ENCODE measurements around the gene PODN.

Gene PODN

DNA sequence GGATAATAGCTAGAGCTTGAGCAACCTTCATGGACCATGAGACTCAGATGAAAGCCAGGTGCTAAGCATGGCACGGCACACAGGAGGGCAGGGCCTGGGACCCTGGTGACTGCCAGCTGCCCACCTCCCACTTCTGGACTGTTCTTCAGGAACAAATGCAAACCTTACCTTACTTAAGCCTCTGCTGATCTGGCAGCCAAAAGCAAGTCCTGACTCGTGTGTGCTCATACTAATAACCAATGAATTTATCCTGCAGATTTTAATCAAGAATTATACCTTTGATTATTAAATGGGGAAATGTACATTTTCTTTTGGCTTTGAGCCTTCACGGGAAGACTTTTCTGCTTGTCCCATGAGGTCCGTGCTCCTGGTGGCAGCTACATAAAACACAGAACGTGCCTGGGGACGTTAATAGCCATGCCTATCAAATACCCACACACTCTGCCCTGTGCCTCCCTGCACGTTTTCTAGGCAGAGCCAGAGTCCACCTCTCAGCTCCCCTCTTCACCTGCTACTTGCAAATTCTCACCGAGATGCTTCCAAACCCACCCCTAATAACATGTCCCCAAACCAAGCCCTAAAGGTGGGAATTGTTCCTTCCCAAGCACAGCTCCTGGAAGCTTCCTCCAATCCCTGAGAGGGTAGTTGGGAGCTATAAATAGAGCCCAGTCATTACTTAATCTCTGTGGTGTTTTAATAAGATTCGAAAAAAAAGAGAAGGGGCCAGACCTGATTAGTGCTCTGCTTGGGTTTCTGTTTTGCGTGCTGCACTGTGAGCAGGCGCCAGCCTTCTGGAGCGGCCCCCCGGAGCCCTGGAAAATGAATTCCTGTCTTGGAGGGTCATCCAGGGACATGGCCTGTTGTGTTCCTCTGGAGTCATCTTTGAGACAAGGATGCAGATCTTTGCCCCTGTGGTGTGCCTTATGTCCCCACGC, 46.9 kb downstream of the PODN start:
- DNase-seq (ENCODE audit: low read depth, low spot score): no peak
- no peak overlapping the region for H3K4me3 ChIP-seq (ENCODE audit: low read length)

GRCh38 chr1:53110370-53111072, 48.5 kb downstream of the PODN start:
- no peak overlapping the region for H3K4me3 ChIP-seq (ENCODE audit: low read length)

DNA sequence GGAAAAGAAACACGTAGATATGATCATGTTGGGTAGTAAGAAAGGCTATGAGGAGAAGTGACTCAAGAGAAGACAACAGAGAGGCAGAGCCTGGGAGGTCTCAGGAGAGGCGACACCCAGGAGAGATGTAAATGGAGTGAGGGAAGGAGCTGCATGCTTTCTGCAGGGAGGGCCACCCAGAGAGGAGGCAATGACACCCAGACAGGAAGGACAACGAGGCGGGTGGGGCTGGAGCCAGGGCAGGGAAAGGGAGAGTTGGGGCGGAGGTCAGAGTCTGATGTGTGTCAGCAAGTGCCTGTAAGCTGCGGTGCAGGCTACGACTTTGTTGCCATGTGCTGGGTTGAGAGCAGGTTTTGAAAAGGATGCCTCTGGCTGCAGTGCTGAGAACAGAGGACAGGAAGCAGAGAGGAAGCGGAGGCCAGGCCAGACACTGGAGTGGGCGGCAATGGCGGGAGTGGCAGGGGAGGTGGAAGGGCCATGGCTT, 49.1 kb downstream of the PODN start:
- no peak for DNase-seq (ENCODE audit: low read depth, low spot score)

More at GRCh38 chr1:53110370-53111072, 48.5 kb downstream of the PODN start:
- no peak for DNase-seq (ENCODE audit: low read depth, low spot score)

GRCh38 chr1:53111693-53112092, 49.7 kb downstream of the PODN start:
- H3K4me3 ChIP-seq (ENCODE audit: low read length): no peak overlapping the region
- DNase-seq (ENCODE audit: low read depth, low spot score): no peak

More for the DNA sequence above, 49.1 kb downstream of the PODN start:
- H3K4me3 ChIP-seq (ENCODE audit: low read length): no peak overlapping the region

GRCh38 chr1:53112271-53112774, 50.3 kb downstream of the PODN start:
- H3K4me3 ChIP-seq (ENCODE audit: low read length): no peak overlapping the region
- no peak for DNase-seq (ENCODE audit: low read depth, low spot score)

DNA sequence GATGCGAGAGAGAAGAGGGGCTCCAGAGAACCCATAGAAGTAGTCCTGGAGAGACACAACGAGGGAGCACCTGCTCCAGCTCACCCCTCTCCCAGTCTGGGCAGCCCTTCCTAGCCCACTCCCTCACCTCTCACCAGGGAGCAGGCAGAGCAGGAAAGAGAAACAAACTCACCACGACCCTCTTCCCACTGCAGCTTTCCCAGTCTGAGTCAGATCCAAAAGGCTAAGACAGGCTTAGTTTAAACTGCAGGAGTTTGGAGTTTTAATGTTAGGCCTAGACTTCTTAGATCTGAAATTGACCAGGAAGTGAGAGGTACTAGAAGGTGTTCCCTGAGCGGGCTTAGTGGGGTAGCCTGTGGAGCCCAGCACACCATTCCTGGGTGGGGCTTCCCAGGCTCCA, 50.8 kb downstream of the PODN start:
- no peak for DNase-seq (ENCODE audit: low read depth, low spot score)
- H3K4me3 ChIP-seq (ENCODE audit: low read length): no peak overlapping the region

GRCh38 chr1:53114090-53114489, 52.1 kb downstream of the PODN start:
- H3K4me3 ChIP-seq (ENCODE audit: low read length): no peak overlapping the region
- no peak for DNase-seq (ENCODE audit: low read depth, low spot score)

GRCh38 chr1:53114581-53115400, 52.8 kb downstream of the PODN start:
- no peak overlapping the region for H3K4me3 ChIP-seq (ENCODE audit: low read length)
- DNase-seq (ENCODE audit: low read depth, low spot score): no peak

- no peak overlapping the region for H3K4me3 ChIP-seq (ENCODE audit: low read length)
- DNase-seq (ENCODE audit: low read depth, low spot score): no peak
Observed at GRCh38 chr1:53115403-53116306, 53.6 kb downstream of the PODN start.

DNA sequence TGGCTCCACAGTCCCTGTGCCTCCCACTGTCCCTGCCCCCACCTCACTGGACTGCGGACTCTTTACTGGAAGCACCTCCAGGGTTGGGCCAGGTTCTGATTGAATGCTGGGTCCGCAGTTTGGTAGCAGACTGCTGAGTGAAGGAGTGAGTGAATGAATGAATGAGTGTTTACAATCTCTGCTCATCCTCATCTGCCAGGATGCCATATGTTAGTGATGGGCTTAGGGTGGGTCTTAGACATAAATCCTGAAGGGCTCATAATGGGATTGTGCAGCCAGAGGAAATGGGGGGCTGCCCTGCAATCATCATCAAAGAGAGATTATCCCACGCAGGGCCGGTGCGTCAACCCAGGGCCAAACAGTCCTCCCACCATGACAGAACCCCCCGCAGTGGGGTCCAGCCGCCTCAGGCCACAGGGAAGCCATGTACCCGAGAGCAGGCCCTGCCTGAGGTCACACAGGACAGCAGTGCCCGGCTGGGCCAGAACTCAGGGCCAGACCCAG, 54.3 kb downstream of the PODN start:
- H3K4me3 ChIP-seq (ENCODE audit: low read length): no peak overlapping the region
- no peak for DNase-seq (ENCODE audit: low read depth, low spot score)

GRCh38 chr1:53116933-53117600, 55.1 kb downstream of the PODN start:
- H3K4me3 ChIP-seq (ENCODE audit: low read length): no peak overlapping the region
- no peak for DNase-seq (ENCODE audit: low read depth, low spot score)

DNA sequence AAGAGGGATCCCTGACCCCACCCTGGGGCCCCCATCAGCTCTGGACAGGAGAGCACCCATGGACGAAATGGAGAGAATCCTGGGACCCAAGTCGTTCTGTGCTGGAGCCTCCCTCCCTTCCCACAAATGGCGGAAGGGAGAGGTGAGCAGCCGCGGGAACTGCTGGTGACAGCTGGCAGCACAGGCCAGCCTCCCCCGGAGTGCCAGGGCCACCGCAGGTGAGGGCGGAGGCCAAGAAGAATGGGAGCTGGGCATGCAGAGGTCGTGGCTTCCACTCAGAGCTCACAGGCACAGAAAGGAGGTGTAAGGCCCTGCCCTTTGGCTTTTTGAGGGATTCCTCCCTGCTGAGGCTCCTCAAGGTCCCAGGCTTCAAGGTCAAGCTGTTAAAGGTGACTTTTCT, 55.8 kb downstream of the PODN start:
- H3K4me3 ChIP-seq (ENCODE audit: low read length): no peak overlapping the region
- no peak for DNase-seq (ENCODE audit: low read depth, low spot score)

GRCh38 chr1:53120659-53121058, 58.6 kb downstream of the PODN start:
- no peak overlapping the region for H3K4me3 ChIP-seq (ENCODE audit: low read length)
- no peak for DNase-seq (ENCODE audit: low read depth, low spot score)

- H3K4me3 ChIP-seq (ENCODE audit: low read length): no peak overlapping the region
- no peak for DNase-seq (ENCODE audit: low read depth, low spot score)
Observed at GRCh38 chr1:53121319-53122172, 59.5 kb downstream of the PODN start.

DNA sequence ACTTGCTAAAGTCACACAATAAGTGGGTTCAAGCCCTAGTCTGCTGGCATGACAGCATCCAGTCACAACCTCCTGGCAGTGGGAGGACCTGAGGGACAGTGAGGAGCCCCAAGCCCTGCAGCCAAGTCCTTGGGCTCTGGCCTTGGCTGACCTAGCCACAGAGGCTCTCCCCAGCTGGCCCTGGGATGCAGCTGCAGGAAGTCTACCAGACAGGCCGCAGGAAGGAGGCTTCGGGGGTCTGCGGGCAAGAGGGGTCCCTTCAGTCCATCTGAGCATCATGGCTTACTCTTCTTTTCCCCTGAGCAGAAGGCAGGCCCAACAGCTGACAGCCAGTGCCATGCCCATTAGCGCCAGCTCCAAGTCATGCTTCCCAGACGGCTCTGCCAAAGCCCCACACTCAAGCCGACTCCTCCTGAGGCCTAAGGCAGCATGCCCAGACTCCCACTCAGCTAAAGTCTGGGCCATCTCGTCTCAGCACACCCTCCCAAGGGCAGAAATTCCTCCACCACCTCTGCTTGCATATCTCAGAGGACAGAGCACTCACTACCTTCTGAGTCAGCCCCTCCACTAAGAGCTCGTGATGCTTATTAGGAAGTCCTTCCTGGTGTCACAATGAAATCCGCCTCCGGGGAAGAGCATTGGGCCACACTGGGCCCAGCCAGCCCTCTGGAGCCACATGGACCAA, 60.3 kb downstream of the PODN start:
- DNase-seq (ENCODE audit: low read depth, low spot score): no peak
- H3K4me3 ChIP-seq (ENCODE audit: low read length): no peak overlapping the region

DNA sequence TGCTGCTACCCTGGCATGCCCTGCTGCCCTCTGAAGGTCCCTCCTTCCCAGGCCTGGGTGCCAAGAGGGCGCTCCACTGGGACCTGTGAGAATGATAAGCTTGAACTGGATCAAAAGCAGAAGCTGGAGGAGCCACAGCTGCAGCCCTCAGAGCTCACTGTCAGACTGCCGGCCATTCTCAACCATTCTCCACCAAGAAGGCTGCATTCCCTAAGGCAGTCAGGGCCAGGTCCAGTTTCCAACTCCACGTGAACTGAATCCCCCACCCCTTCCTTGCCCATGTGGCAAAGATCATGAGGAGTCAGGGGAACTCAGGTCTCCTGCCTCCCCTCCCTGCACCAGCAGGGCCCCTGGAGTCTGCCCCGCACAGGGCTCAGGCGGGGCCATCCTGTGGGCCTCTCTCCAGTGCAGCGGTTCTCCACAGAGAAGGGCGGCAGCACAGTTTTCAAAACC, 61.0 kb downstream of the PODN start:
- no peak for DNase-seq (ENCODE audit: low read depth, low spot score)
- no peak overlapping the region for H3K4me3 ChIP-seq (ENCODE audit: low read length)
